Left lobe of liver (tissue), 2 donors: ENCODE results near the gene ASXL2. TPM values are rescaled to one million over a fixed set of nuclear protein-coding genes. Genes with fewer than 3 reads are reported as not detected.
A peak's percentile ranks its signal among the peaks of the same experiment; 100 is the strongest.
"Not testable (repeated sequence)": the region's sequence is repeated elsewhere in the genome, so short reads cannot be mapped to it uniquely, and the experiment has no call there.

Experiments
- ATAC-seq: fragments of 200-7000 bp; cut with Tn5 transposase; one replicate; pipeline ENCODE4 v1.9.1; 2020; ENCODE audit warnings: mild to moderate bottlenecking, moderate library complexity
- DNase-seq: peaks from one replicate; pipeline ENCODE4 v3.0.0-alpha.2; 2020; ENCODE audit warnings: low spot score
- total RNA-seq: library from RNA; stranded (reverse); gene quantifications from one replicate; pipeline ENCODE4 v1.2.1, GENCODE V29; 2021
- donor health status: DM: no; HTN: no; CAD: no; lungs with moderate emphysema.
- donor health status: DM: no; HTN: yes; CAD: no.

The ASXL2 gene
- total RNA-seq, 1 donor from 2014 or later: 11.0 TPM

- DNase-seq (peak; percentile 49), ATAC-seq (peak; percentile 48)
Observed at GRCh38 chr2:25894135-25894830, 16.0 kb upstream of the ASXL2 start.

DNA sequence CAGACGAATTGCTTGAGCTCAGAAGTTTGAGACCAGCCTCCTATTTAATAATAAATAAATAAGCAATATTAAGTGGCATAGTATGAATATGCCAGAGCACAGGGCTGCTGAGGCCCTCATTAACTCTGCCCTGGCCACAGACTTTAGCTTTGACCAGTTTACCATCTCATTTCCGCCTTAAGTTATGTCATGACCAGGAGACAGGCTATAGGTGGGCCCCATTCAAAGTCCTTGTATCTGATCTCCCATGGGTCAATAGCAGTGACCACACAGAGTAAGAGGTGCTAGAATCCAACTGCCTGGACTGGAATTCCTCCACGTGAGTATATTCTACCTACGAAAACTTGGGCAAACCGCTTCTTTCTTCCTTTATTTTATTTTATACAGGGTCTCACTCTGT is 13.4 kb upstream of the ASXL2 start:
- ATAC-seq (no peak), DNase-seq (no peak)

DNA sequence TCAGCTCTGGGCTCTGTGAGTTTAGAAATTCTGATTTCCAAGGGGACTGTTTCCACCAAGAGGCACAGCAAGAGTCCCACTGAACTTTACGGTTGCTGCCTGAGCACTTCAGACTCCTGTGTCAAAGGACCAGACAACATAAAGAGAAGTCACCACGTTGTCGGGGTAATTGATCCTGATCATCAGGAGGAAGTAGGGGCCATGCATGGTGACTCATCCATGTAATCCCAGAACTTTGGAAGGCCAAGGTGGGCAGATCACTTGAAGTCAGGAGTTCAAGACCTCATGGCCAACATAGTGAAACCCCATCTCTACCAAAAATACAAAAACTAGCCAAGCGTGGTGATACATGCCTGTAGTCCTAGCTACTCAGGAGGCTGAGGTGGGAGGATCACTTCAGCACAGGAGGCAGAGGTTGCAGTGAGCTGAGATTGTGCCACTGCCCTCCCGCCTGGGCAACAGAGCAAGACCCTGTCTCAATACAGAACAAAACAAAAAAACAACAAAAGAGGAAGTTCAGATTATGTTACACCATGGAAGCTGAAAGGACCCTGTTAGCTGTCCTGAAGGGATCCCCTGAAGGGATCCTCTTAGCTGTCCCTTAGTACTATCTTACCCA is 9.4 kb upstream of the ASXL2 start:
- no peak for ATAC-seq
- DNase-seq: no peak

GRCh38 chr2:25885933-25886332 is 7.6 kb upstream of the ASXL2 start:
- DNase-seq (no peak), ATAC-seq (no peak)

DNA sequence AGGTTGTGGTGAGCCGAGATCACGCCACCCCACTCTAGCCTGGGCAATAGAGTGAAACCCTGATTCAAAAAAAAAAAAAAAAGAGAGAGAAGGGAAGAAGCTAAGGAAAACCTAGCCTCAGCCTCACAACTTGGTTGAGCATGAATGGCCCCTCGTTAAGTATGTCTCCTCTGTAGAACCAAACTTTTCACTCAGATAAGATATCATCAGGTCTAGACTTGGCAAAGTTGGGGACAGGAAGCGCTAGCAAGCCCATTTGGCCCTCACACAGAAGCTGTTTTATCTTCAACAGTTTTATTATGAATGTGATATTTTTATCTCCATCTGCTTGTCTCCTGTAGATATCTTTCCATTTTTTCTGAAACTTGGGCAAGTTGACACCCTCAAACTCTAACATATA is 3.5 kb upstream of the ASXL2 start:
- no peak for DNase-seq
- no peak for ATAC-seq

GRCh38 chr2:25879133-25879730 is 945 bp upstream of the ASXL2 start:
- DNase-seq (no peak), ATAC-seq (no peak)

GRCh38 chr2:25877431-25878360 is 591 bp downstream of the ASXL2 start:
- ATAC-seq: peak; percentile 48

DNA sequence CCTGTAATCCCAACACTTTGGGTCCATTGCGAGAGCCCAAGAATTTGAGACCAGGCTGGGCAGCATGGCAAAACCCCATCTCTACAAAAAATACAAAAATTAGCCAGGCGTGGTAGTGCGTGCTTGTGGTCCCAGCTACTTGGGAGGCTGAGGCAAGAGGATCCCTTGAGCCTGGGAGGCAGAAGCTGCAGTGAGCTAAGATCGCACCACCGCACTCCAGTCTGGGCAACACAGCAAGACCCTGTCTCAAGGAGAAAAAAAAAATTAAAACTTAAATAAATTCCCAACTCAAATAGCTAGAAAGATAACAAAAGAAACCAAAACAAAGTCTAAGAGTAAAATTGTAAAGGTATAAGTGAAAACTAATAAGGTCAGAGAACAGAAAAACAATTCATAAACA is 6.2 kb downstream of the ASXL2 start:
- DNase-seq: no peak
- no peak for ATAC-seq

More at GRCh38 chr2:25877431-25878360, 591 bp downstream of the ASXL2 start:
- peak; percentile 59 for DNase-seq

DNA sequence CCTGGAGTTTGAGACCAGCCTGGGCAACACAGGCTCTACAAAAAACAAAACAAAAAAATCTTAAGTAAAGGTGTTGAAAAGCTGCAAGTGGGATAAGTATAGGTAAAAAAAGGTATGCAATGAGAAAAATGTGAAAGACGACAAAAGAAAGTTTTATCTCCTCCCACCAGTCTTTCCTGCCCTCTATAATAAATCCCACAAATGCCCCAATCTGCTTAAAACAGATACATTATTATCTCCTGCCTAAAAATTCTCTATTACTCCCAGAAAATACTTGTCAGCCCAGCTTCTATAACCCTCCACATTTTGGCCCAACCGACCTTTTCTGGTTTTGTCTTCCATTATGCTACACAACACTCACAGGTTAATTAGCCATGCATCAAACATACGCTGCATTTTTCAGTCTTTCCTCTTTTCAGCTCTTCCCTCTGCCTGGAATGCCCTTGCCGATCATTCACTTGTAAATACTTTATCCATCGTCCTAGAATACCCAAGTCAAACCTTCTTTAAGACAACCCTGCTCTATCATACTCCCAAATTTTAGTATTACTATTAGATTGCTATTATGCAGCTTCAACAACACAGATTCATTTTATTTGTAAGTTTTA is 10.8 kb downstream of the ASXL2 start:
- ATAC-seq: no peak

GRCh38 chr2:25856377-25856776 is 21.9 kb downstream of the ASXL2 start:
- ATAC-seq (no peak), DNase-seq (no peak)

More for the DNA sequence above, 10.8 kb downstream of the ASXL2 start:
- DNase-seq: no peak

- ATAC-seq (no peak), DNase-seq (no peak)
Observed at GRCh38 chr2:25855065-25855464, 23.2 kb downstream of the ASXL2 start.

DNA sequence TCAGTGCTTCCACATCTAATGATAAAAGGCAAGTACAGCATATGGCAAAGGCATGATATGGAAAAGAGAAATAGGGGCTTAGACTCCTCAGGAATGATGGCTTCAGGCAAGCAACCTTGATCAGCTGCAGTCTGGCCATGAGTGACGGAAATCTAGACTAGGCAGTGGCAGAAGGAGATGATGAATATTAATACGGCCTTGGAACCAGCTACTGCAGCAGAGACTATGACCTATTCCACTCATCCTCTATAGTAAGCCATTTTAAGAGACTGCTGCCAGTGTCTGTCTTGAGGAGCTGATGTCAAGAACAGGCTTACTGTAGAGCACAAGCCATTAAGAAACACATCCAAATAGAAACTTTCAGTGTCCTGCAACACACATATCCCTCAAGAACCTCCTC is 23.7 kb downstream of the ASXL2 start:
- ATAC-seq: no peak
- no peak for DNase-seq

DNA sequence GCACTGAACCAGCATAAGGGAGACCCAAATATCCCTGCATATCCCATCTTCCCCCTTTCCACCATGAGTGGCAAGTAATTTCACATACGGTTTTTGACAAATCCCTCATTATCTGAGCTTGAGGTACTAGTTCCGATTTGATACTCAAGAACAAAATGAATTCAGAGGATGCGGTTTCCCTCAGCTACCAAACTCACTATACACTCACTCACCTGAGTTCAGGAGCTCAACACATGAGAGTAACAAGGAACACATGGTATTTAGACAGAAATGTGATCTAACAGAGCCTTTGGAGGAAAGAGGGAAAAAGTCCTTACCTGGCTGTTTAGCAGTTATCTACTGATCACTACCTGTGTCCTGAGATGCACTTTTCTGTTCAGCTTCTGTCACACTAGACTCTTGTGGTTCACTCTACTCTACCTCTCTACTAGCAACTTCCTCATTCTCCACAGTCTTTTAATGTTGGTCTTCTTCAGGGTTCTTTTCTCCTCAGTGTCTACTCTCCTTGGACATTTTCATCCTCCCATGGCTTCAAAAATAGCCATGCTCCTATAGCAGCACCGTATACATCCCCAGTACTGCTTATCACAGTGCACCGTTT is 25.1 kb downstream of the ASXL2 start:
- no peak for ATAC-seq
- no peak for DNase-seq

DNA sequence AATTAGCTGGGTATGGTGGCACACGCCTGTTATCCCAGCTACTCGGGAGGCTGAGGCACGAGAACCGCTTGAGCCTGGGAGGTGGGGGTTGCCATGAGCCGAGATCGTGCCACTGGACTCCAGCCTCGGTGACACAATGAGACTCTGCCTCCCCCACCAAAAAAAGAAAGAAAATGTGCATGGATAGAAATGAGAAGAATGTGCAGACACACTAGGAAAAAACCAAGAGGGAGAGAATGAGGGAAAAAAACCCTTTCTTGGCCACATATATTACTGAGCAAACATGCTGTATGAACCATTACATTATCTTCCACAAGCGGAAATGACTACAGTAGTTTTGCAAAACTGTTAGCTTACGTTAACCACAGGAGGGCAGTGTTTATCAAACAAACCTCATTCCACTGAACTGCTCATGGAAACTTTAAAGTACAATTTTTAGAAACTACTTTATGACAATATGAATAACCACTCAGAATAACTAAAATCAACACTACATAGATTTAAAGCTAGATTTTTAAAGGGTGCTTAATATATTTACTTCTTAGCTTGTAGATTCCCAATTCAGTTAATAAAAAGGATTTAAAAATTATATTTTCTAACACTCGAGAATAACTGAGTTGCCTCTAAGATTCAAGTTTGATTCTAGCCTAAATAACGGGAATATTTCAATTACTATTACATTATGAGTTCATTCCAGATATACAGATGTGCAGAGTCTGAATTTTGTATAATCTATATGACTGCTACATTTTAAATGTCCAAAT is 26.4 kb downstream of the ASXL2 start:
- DNase-seq (no peak), ATAC-seq (peak; percentile 96)

GRCh38 chr2:25850400-25850799 is 27.9 kb downstream of the ASXL2 start:
- not testable (repeated sequence) for DNase-seq, ATAC-seq

- not testable (repeated sequence) for DNase-seq, ATAC-seq
Observed at GRCh38 chr2:25849350-25849749, 28.9 kb downstream of the ASXL2 start.

DNA sequence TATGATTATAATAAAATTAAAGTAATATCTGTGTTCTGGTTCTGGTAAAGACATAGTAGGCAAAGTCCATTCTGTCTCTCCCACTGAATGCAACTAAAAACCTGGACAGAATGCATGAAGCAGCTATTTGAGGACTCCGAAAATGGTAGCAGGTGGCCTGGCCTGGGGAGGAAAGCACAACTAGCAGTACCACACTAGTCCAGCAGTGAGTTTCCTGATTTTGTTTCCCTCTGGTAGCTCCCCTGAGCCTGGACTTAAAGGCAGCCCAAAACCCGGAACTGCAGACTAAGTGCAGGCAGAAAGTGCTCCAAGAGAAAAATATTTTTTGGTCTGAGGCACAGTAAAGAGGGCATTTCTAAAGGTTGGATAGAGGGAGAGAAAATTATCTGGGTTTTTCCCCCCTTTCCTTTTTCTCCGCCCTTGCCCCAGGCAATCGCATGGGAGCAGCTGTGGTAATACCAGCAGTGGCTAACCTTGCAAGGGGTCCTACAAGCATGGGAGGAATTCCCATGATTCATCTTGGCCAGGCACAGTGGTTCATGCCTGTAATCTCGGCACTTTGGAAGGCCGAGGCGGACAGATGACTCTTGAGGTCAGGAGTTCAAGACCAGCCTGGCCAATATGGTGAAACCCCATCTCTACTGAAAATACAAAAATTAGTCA is 32.3 kb downstream of the ASXL2 start:
- no peak for DNase-seq
- no peak for ATAC-seq

GRCh38 chr2:25844089-25844488 is 34.2 kb downstream of the ASXL2 start:
- no peak for DNase-seq
- ATAC-seq: peak; percentile 43

- DNase-seq: no peak
- ATAC-seq: no peak
Observed at GRCh38 chr2:25842155-25842554, 36.1 kb downstream of the ASXL2 start.
